ENCODE measurements around the gene ZNF775.

ZNF775 gene

GRCh38 chr7:150368884-150369747 is 10.0 kb upstream of the ZNF775 start:
- no peak for DNase-seq (ENCODE audit: low read depth in 2 of 3, low spot score in 2 of 3)

- DNase-seq (ENCODE audit: low read depth in 2 of 3, low spot score in 2 of 3) = no peak
Observed at GRCh38 chr7:150369748-150370501, 9.2 kb upstream of the ZNF775 start.

GRCh38 chr7:150370612-150371071 is 8.5 kb upstream of the ZNF775 start:
- no peak for DNase-seq (ENCODE audit: low read depth in 2 of 3, low spot score in 2 of 3)

GRCh38 chr7:150371131-150371995 is 7.8 kb upstream of the ZNF775 start:
- DNase-seq (ENCODE audit: low read depth in 2 of 3, low spot score in 2 of 3) = no peak

- no peak for DNase-seq (ENCODE audit: low read depth in 2 of 3, low spot score in 2 of 3)
Observed at GRCh38 chr7:150371996-150372270, 7.2 kb upstream of the ZNF775 start.

GRCh38 chr7:150372271-150373048 is 6.7 kb upstream of the ZNF775 start:
- DNase-seq (ENCODE audit: low read depth in 2 of 3, low spot score in 2 of 3) = no peak

GRCh38 chr7:150373049-150373801 is 5.9 kb upstream of the ZNF775 start:
- DNase-seq (ENCODE audit: low read depth in 2 of 3, low spot score in 2 of 3) = no peak

- no peak for DNase-seq (ENCODE audit: low read depth in 2 of 3, low spot score in 2 of 3)
Observed at GRCh38 chr7:150374026-150374425, 5.1 kb upstream of the ZNF775 start.

- DNase-seq (ENCODE audit: low read depth in 2 of 3, low spot score in 2 of 3) = no peak
Observed at GRCh38 chr7:150374472-150374871, 4.7 kb upstream of the ZNF775 start.

- no peak for DNase-seq (ENCODE audit: low read depth in 2 of 3, low spot score in 2 of 3)
Observed at GRCh38 chr7:150375662-150376521, 3.2 kb upstream of the ZNF775 start.

GRCh38 chr7:150376560-150376959 is 2.6 kb upstream of the ZNF775 start:
- no peak for DNase-seq (ENCODE audit: low read depth in 2 of 3, low spot score in 2 of 3)

- DNase-seq (ENCODE audit: low read depth in 2 of 3, low spot score in 2 of 3) = no peak
Observed at GRCh38 chr7:150377196-150377595, 1.9 kb upstream of the ZNF775 start.

GRCh38 chr7:150377635-150378034 is 1.5 kb upstream of the ZNF775 start:
- no peak for DNase-seq (ENCODE audit: low read depth in 2 of 3, low spot score in 2 of 3)

GRCh38 chr7:150378115-150378852 is 846 bp upstream of the ZNF775 start:
- DNase-seq (ENCODE audit: low read depth in 2 of 3, low spot score in 2 of 3) = no peak

GRCh38 chr7:150379441-150380379 is 580 bp downstream of the ZNF775 start:
- no peak for DNase-seq (ENCODE audit: low read depth in 2 of 3, low spot score in 2 of 3)

GRCh38 chr7:150380463-150380862 is 1.3 kb downstream of the ZNF775 start:
- no peak for DNase-seq (ENCODE audit: low read depth in 2 of 3, low spot score in 2 of 3)

GRCh38 chr7:150381096-150381495 is 2.0 kb downstream of the ZNF775 start:
- no peak for DNase-seq (ENCODE audit: low read depth in 2 of 3, low spot score in 2 of 3)
